BJ (cell line): ENCODE measurements around the gene PSKH1. TPM values are rescaled to one million over a fixed set of nuclear protein-coding genes. Genes with fewer than 3 reads are reported as not detected.

Experiments
- CTCF ChIA-PET: fragments of 350-600 bp; formaldehyde crosslinking; extraction: SDS; loops from one replicate; lab custom pipeline; 2021; ENCODE audit warnings: antibody characterized with exemption, inconsistent platforms; lab: Yijun Ruan, JAX
- POLR2A ChIA-PET: fragments of 300-600 bp; sonication (Branson Sonifier 250); formaldehyde crosslinking; extraction: SDS; loops from one replicate; lab custom pipeline; 2021; ENCODE audit warnings: antibody characterized with exemption; lab: Charles Lee
- DNase-seq: peaks from one replicate; pipeline ENCODE4 v3.0.0-alpha.2; 2011; ENCODE audit warnings: low read depth
- H3K27me3 ChIP-seq: 2 replicates; pipeline ENCODE4 v1.6.0; 2011; ENCODE audit warnings: low read length; ENCODE audit not compliant: control insufficient read depth, insufficient read depth
- H3K36me3 ChIP-seq: 2 replicates; pipeline ENCODE4 v1.5.1; 2011; ENCODE audit warnings: low read length; ENCODE audit not compliant: control insufficient read depth, insufficient read depth
- H3K4me3 ChIP-seq: 2 replicates; pipeline ENCODE4 v1.5.1; 2011; ENCODE audit warnings: low read depth, mild to moderate bottlenecking, control low read depth, low read length
- polyA plus RNA-seq: library from polyadenylated mRNA; depleted of rRNA; stranded (reverse); fragments of >200 nt; gene quantifications from 2 replicates; pipeline ENCODE4 v1.2.3, GENCODE V29; 2011
- TF ChIP-seq, protein P1 (sequence below): IDR thresholded peaks from 2 replicates; pipeline ENCODE4 v1.5.1; 2011; ENCODE audit warnings: low read depth, mild to moderate bottlenecking, control low read depth, inconsistent platforms, low read length, moderate library complexity; ENCODE audit not compliant: insufficient read depth

PSKH1 gene
- polyA plus RNA-seq, 1 experiment = 45.5 TPM

DNA sequence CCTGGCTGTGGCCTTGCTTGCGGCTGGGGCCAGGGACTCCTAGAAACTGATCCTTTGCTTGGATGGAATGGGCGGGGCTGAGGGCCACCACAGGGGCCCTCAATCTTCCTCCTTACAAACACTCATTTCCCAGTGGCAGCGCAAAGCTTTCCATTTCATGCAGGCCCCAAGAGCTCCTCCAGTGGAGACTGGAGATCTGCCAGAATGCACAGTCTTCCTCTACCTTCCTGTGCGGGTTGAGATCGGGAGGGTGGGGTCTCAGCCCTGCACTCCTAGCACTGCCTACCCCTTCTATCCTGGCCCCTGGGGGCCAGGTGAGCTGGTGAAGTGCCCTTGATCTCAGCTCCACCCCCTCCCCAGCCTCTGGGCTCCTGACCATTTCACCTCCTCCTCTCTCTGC, 6.7 kb upstream of the PSKH1 start:
- no peak for DNase-seq
- TF ChIP-seq, protein P1, sequence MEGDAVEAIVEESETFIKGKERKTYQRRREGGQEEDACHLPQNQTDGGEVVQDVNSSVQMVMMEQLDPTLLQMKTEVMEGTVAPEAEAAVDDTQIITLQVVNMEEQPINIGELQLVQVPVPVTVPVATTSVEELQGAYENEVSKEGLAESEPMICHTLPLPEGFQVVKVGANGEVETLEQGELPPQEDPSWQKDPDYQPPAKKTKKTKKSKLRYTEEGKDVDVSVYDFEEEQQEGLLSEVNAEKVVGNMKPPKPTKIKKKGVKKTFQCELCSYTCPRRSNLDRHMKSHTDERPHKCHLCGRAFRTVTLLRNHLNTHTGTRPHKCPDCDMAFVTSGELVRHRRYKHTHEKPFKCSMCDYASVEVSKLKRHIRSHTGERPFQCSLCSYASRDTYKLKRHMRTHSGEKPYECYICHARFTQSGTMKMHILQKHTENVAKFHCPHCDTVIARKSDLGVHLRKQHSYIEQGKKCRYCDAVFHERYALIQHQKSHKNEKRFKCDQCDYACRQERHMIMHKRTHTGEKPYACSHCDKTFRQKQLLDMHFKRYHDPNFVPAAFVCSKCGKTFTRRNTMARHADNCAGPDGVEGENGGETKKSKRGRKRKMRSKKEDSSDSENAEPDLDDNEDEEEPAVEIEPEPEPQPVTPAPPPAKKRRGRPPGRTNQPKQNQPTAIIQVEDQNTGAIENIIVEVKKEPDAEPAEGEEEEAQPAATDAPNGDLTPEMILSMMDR = no peak
- no peak overlapping the region for H3K4me3 ChIP-seq
- CTCF ChIA-PET = interaction anchor here (1.3 to 8.4 kb wide), 3 partner anchors 46 to 366 kb away, joined by 3 to 155 read pairs (median 5); partner anchors contain the start of genes CTRL and PSMB10
- POLR2A ChIA-PET = no interaction called here
- peaks cover 28% of the 10 kb centered on the region for H3K36me3 ChIP-seq
- H3K27me3 ChIP-seq = no peaks in the 10 kb centered on the region

DNA sequence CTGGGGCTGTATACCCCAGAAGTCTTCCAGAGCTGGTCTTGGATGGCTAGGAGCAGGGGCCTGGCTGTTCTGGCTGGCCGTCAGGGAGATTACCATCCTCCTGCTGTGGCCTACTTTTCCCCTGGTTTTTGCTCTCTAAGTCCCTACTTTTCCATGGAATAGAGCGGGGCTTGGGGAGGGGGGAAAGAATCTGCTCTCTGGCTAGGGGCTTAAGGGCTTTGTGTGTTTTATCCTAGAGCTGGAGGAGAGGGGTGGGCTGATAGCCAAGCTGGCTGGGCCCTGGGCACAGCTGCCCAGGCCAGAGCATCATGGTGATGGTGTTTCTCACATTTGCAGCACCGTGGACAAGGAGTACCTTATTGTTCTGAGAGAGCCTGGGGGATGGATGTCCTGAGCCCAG, 4.7 kb upstream of the PSKH1 start:
- H3K27me3 ChIP-seq = no peaks in the 10 kb centered on the region
- ChIA-PET CTCF (interaction anchor here (0.9 to 8.4 kb wide), 3 partner anchors 12 to 44 kb away, joined by 3 to 155 read pairs (median 4); partner anchors contain the start of genes CTRL and PSMB10), POLR2A (no interaction called here)
- H3K4me3 ChIP-seq = no peak overlapping the region
- TF ChIP-seq, protein P1 = no peak
- H3K36me3 ChIP-seq = peaks cover 11% of the 10 kb centered on the region
- no peak for DNase-seq

DNA sequence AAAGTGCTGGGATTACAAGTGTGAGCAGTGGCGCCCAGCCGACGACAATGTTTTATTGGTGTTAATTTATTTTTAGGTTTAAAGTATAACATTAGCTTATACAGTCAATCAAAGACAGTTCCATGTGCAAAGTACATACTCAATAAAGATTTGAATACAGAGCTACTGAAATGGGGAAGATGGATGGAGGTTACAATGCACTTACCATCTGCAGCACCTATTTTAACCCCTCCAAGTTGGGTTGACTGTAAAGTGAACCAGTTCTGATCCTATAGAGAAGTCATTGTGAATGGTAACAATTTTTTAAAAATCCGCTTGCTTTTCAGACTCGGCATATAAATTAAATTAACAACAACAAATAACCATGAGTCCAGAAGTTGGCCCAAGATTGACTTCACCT, 679 bp upstream of the PSKH1 start:
- H3K4me3 ChIP-seq = peak overlapping the region; percentile 40
- no peaks in the 10 kb centered on the region for H3K27me3 ChIP-seq
- ChIA-PET CTCF (interaction anchor here (0.7 to 2.2 kb wide), 4 partner anchors 8 to 76 kb away, joined by 3 to 13 read pairs (median 6); partner anchors contain the start of gene NRN1L), POLR2A (no interaction called here)
- no peak for DNase-seq
- H3K36me3 ChIP-seq = no peaks in the 10 kb centered on the region
- TF ChIP-seq, protein P1 = no peak

DNA sequence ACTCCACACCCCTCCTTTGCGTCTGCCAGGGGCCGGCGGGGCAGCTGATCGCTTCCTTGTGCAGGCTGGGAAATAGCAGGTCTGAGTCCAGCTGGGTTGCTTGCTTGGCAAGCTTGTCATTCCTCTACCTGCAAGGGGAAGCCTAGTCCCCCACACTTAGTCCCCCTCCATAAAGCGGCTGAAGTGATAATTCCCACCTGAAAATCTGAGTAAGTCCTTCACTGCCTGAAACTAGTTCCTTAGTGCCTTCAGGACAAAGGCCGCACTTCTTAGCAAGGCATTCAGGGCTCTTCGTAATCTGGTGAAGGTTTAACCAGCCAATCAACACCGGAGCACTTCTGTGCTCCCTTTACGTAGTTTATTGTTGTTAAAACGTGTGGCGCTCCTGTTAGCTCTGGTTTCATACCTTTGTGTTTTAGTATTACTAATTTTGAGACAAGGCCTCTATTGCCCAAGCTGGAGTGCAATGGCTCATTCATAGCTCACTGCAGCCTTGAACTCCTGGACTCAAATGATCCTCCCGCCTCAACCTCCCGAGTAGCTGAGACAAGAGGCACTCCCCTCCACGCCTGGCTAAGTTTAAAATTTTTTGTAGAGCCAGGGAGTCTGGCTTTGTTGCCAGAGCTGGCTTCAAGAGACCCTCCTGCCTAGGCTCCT, 817 bp downstream of the PSKH1 start:
- peak overlapping the region; percentile 95 for H3K4me3 ChIP-seq
- POLR2A ChIA-PET = no interaction called here
- no peaks in the 10 kb centered on the region for H3K27me3 ChIP-seq
- no peaks in the 10 kb centered on the region for H3K36me3 ChIP-seq
- CTCF ChIA-PET = interaction anchor here (0.7 to 2.2 kb wide), 6 partner anchors 10 to 394 kb away, joined by 3 to 7 read pairs (median 3); partner anchors contain the start of genes NRN1L and PSMB10
- no peak for DNase-seq
- TF ChIP-seq, protein P1 = no peak

DNA sequence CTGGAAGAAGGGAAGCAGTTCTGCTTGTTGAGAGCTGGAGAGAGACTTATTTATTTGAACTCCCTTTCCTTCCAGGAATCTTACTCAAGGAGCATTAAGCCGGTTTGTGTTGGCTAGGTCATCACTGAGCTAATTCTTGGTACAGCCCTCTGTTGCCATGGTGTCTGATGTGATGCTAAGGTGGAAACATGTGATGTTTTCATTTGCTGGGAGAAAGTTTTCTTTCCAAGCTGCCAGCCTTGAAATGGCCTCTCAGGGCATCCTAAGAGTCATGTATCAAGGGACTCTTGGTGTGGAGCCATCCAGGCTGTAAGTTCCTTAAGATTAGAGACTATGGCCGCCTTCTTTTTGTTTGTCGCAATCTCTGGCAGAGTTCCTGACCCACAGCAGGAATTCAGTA, 4.2 kb downstream of the PSKH1 start:
- ChIA-PET POLR2A (no interaction called here), CTCF (interaction anchor here (1.0 to 3.2 kb wide), 6 partner anchors 10 to 376 kb away, joined by 3 to 13 read pairs (median 3); no protein-coding TSS in a partner anchor)
- no peak for DNase-seq
- Histone ChIP-seq H3K4me3 (no peak overlapping the region), H3K36me3 (peaks cover 2% of the 10 kb centered on the region; the same call in 1 of the 2 replicates), H3K27me3 (no peaks in the 10 kb centered on the region)
- TF ChIP-seq, protein P1 = no peak
